NB4 (cell line): ENCODE results near the gene AMPD3.

ENCODE experiments used
- POLR2A ChIP-seq: IDR thresholded peaks from 2 replicates; pipeline ENCODE4 v1.6.1; 2011; ENCODE audit warnings: mild to moderate bottlenecking; ENCODE audit not compliant: insufficient read length; ENCODE audit errors: extremely low read depth
- TF ChIP-seq, protein P1 (sequence below): IDR thresholded peaks from one replicate; pipeline ENCODE4 v1.5.1; 2012; ENCODE audit warnings: low read depth, low read length

DNA sequence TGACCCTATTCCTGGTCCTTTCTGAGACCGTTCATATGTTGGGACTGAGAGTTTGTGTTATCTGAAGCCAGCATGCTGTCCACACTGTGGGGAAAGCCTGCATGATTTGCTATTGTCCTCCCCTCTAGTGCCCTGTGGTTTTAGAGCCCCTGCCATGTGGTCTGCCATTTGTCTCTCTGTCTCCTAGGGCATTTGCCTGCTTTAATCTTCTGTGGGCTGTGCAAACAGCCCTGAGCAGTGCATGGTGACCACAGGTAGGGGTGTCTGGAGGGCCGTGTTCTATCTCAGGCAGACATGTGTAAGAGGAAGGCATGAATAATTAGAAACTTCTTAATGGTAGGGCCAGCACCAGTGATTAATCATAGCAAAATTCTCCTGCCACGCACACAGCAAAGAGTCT, 23.0 kb downstream of the AMPD3 start:
- TF ChIP-seq, protein P1, sequence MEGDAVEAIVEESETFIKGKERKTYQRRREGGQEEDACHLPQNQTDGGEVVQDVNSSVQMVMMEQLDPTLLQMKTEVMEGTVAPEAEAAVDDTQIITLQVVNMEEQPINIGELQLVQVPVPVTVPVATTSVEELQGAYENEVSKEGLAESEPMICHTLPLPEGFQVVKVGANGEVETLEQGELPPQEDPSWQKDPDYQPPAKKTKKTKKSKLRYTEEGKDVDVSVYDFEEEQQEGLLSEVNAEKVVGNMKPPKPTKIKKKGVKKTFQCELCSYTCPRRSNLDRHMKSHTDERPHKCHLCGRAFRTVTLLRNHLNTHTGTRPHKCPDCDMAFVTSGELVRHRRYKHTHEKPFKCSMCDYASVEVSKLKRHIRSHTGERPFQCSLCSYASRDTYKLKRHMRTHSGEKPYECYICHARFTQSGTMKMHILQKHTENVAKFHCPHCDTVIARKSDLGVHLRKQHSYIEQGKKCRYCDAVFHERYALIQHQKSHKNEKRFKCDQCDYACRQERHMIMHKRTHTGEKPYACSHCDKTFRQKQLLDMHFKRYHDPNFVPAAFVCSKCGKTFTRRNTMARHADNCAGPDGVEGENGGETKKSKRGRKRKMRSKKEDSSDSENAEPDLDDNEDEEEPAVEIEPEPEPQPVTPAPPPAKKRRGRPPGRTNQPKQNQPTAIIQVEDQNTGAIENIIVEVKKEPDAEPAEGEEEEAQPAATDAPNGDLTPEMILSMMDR, result no peak
- no peak for TF ChIP-seq POLR2A
